HEK293 (cell line): ENCODE data around the gene SAMD4A.

Experiments
- KLF7 ChIP-seq: fragments of 450-650 bp; formaldehyde crosslinking; IDR thresholded peaks from 2 replicates; pipeline ENCODE4 v1.5.1; 2016; ENCODE audit warnings: missing biosample characterization, missing genetic modification characterization, borderline replicate concordance
- SP2 ChIP-seq: fragments of 450-650 bp; formaldehyde crosslinking; IDR thresholded peaks from 2 replicates; pipeline ENCODE4 v1.5.1; 2016; ENCODE audit warnings: missing biosample characterization, missing genetic modification characterization
- TCF7L2 ChIP-seq: IDR thresholded peaks from 2 replicates; pipeline ENCODE4 v1.6.1; 2011; ENCODE audit warnings: low read depth, mild to moderate bottlenecking, inconsistent platforms, low read length, moderate library complexity, borderline replicate concordance
- ZBTB20 ChIP-seq: fragments of 450-650 bp; formaldehyde crosslinking; IDR thresholded peaks from 2 replicates; pipeline ENCODE4 v1.5.1; 2016; ENCODE audit warnings: missing biosample characterization, missing genetic modification characterization
- ZNF114 ChIP-seq: fragments of 450-650 bp; formaldehyde crosslinking; IDR thresholded peaks from 2 replicates; pipeline ENCODE4 v1.5.0; 2017; ENCODE audit warnings: missing biosample characterization, missing genetic modification characterization
- TF ChIP-seq, protein P1 (sequence below): fragments of 450-650 bp; formaldehyde crosslinking; IDR thresholded peaks from 2 replicates; pipeline ENCODE4 v1.5.1; 2016; ENCODE audit warnings: missing biosample characterization, missing genetic modification characterization
- TF ChIP-seq, protein P2 (sequence below): fragments of 450-650 bp; formaldehyde crosslinking; IDR thresholded peaks from 2 replicates; pipeline ENCODE4 v1.5.1; 2016; ENCODE audit warnings: missing biosample characterization, missing genetic modification characterization, low read depth
- TF ChIP-seq, protein P3 (sequence below): fragments of 450-650 bp; formaldehyde crosslinking; IDR thresholded peaks from 2 replicates; pipeline ENCODE4 v1.5.1; 2017; ENCODE audit warnings: missing biosample characterization, missing genetic modification characterization

DNA sequence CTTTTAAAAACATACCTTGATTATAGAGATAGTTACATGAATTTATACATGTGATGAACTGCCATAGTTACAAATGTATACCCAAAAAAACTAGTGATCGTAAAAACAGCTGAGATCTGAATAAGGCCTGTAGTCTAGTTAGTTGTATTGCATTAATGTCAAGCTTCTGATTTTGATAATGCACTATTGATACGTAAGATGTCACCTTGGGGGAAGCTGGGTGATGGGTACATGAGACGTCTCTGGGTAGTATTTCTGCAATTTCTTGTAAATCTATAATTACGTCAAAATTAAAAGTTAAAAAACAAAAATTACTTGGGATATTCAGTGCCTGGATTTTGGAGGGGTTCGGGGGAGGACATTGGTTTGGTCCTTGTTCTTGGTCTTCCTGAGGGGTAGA lies 144.4 kb downstream of the SAMD4A start:
- TF ChIP-seq ZBTB20 (tag by site-specific recombination) = no peak
- TF ChIP-seq, protein P1, sequence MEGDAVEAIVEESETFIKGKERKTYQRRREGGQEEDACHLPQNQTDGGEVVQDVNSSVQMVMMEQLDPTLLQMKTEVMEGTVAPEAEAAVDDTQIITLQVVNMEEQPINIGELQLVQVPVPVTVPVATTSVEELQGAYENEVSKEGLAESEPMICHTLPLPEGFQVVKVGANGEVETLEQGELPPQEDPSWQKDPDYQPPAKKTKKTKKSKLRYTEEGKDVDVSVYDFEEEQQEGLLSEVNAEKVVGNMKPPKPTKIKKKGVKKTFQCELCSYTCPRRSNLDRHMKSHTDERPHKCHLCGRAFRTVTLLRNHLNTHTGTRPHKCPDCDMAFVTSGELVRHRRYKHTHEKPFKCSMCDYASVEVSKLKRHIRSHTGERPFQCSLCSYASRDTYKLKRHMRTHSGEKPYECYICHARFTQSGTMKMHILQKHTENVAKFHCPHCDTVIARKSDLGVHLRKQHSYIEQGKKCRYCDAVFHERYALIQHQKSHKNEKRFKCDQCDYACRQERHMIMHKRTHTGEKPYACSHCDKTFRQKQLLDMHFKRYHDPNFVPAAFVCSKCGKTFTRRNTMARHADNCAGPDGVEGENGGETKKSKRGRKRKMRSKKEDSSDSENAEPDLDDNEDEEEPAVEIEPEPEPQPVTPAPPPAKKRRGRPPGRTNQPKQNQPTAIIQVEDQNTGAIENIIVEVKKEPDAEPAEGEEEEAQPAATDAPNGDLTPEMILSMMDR (tag by site-specific recombination) = no peak
- no peak for TF ChIP-seq KLF7
- TF ChIP-seq SP2 (tag by site-specific recombination) = no peak
- TF ChIP-seq, protein P2, sequence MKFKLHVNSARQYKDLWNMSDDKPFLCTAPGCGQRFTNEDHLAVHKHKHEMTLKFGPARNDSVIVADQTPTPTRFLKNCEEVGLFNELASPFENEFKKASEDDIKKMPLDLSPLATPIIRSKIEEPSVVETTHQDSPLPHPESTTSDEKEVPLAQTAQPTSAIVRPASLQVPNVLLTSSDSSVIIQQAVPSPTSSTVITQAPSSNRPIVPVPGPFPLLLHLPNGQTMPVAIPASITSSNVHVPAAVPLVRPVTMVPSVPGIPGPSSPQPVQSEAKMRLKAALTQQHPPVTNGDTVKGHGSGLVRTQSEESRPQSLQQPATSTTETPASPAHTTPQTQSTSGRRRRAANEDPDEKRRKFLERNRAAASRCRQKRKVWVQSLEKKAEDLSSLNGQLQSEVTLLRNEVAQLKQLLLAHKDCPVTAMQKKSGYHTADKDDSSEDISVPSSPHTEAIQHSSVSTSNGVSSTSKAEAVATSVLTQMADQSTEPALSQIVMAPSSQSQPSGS (tag by site-specific recombination) = no peak
- TF ChIP-seq, protein P3, sequence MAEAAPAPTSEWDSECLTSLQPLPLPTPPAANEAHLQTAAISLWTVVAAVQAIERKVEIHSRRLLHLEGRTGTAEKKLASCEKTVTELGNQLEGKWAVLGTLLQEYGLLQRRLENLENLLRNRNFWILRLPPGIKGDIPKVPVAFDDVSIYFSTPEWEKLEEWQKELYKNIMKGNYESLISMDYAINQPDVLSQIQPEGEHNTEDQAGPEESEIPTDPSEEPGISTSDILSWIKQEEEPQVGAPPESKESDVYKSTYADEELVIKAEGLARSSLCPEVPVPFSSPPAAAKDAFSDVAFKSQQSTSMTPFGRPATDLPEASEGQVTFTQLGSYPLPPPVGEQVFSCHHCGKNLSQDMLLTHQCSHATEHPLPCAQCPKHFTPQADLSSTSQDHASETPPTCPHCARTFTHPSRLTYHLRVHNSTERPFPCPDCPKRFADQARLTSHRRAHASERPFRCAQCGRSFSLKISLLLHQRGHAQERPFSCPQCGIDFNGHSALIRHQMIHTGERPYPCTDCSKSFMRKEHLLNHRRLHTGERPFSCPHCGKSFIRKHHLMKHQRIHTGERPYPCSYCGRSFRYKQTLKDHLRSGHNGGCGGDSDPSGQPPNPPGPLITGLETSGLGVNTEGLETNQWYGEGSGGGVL (tag by site-specific recombination) = no peak
- no peak for TF ChIP-seq TCF7L2
- TF ChIP-seq ZNF114 = no peak
